Cardiac fibroblast (primary cell): ENCODE measurements around the gene SLC2A6.

Experiments
- DNase-seq, 2 donors: peaks; one replicate each; pipeline versions ENCODE4 v3.0.0 to v3.0.0-alpha.2; 2010; ENCODE audit warnings: low read depth in 2 of 2
- H3K4me3 ChIP-seq, 2 donors: replicated peaks in 1 of 2; 1 replicate in 1 of 2; 2 replicates in 1 of 2; pipeline ENCODE4 v1.5.1; 2011; ENCODE audit warnings: low read depth in 2 of 2, low read length in 2 of 2, mild to moderate bottlenecking in 2 of 2, moderate library complexity in 1 of 2
- CTCF ChIP-seq: IDR thresholded peaks from one replicate; pipeline ENCODE4 v1.5.1; 2011; ENCODE audit warnings: low read depth, mild to moderate bottlenecking, low read length, inconsistent platforms

The SLC2A6 gene

GRCh38 chr9:133505186-133505830 lies 26.4 kb upstream of the SLC2A6 start:
- TF ChIP-seq CTCF: no peak
- H3K4me3 ChIP-seq: no peak overlapping the region
- peak in 1 of 2 donors; percentile 45 for DNase-seq

- DNase-seq: no peak
- H3K4me3 ChIP-seq: no peak overlapping the region
- no peak for TF ChIP-seq CTCF
Measured at GRCh38 chr9:133502112-133502511, 23.2 kb upstream of the SLC2A6 start.

DNA sequence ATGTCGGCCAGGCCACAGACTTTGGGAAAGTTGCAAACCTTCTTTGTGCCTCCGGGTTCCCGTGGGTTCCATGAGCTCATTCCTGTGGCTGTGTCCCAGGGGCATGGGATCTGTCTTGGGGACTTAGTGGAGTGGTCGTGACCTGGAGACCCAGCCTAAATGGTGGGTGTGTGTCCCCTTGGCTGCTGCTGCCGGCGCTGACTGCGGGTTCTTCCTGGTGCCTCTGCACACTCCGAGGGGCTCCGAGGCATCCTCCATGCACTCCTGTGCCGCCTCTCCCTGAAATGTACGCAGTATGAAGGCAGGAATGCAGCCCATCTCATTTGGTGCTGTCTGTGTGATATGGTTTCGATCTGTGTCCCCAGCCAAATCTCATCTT lies 21.0 kb upstream of the SLC2A6 start:
- TF ChIP-seq CTCF: no peak
- DNase-seq: no peak
- H3K4me3 ChIP-seq: no peak overlapping the region

DNA sequence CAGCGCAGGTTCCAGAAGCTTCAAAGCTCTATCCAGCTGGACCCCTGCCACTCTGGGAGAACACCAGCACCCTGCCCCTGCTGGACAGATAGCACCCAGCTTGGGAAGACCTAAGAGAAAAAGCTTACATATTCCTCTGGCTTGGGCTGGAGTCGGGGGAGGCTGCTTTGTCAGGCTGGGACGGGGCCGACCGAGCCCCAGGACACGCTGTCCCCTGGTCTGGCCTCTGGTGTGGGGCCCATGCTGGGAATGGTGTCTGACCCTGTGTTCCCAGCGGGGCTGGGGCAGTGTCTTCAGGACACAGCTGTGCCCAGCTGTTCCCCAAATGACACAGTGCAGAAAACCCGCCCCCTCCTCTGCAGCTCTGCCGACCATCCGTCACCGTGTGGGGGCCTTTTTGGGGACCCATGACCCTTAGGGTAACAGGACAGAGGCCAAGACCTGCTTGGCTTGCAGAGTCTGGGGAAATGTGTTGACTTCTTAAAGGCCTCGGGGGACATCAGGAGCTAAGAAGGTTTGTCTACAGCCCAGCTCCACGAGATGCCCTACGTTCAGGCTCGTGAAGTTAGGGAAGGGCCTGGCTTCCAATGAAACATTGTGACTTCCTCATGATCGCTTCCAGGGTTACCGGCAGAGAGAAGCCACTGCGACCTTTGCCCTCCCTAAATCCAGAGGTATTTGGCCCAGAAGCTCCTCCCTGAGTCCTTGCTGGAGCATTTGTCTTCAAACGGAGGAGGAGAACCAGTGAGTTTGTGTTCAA lies 20.4 kb upstream of the SLC2A6 start:
- no peak for DNase-seq
- TF ChIP-seq CTCF: no peak
- no peak overlapping the region for H3K4me3 ChIP-seq

GRCh38 chr9:133496861-133497842 lies 18.3 kb upstream of the SLC2A6 start:
- no peak overlapping the region for H3K4me3 ChIP-seq
- no peak for DNase-seq
- no peak for TF ChIP-seq CTCF

DNA sequence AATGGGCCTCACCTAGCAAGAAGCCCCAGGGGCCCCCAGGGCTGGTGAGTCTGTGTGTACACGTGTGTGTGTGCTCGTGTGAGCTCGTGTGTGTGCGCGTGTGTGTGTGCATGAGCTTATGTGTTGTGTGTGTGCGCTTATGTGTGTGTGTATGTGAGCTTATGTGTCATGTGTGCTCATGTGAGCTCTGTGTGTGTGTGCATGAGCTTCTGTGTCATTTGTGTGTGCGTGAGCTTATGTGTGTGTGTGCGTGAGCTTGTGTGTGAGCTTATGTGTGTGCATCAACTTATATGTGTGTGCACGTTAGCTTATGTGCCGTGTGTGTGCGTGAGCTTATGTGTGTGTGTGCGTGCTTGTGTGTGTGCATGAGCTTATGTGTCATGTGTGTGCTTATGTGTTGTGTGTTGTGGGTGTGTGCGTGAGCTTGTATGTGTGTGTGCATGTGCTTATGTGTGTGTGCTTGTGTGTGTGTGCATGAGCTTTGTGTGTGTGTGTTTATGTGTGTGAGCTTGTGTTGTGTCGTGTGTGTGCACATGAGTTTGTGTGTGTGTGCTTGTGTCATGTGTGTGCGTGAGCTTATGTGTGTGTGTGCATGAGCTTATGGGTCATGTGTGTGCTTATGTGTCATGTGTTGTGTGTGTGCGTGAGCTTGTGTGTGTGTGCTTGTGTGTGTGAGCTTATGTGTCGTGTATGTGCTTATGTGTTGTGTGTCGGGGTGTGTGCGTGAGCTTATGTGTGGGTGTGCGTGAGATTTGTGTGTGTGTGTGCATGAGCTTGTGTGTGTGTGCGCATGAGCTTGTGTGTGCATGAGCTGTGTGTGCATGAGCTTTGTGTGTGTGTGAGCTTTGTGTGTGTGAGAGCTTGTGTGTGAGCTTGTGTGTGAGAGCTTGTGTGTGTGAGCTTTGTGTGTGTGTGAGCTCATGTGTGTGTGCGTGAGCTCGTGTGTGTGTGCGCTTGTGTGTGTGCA lies 16.7 kb upstream of the SLC2A6 start:
- no peak overlapping the region for H3K4me3 ChIP-seq
- DNase-seq: no peak
- TF ChIP-seq CTCF: no peak
